Activated effector memory CD4-positive, alpha-beta T cell treated with Interleukin-2 at 50 U/mL for 16 hours (primary cell): ENCODE data around the gene CANT1.
"Not testable (repeated sequence)": the region's sequence is repeated elsewhere in the genome, so short reads cannot be mapped to it uniquely, and the experiment has no call there.

ENCODE experiments used
- DNase-seq: peaks from one replicate; pipeline ENCODE4 v3.0.0-alpha.2; 2020

CANT1 gene

DNA sequence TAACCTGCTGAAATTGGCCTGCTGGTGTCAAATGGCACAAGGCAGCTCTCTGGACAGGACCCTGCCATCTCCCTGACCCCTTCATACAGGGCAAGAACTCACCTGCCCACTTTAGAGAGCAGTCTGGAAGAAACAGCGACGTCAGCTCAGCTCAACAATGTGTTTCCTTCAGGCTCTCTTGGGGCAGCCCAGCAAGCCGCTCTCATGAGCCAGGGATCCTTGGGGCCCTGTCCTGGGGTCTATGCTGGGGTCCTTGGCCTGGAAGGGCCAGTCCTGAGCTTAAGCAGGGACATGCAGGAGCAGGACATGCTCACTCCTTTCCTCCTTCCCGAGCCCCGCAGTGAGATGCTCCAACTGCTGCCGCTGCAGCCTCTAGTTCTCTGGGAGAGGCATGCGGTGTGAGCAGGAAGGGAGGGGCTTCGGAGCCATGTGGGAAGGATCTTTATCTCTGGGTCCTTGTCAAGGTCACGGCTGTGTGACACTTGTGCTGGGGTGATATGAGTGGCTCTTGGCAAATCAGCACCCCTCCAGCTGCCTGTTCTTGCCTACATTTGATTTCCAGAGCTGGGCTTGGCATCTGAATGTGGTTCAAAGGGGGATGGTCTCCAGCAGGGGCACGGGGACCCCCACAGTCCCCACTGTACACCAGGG is 17.8 kb upstream of the CANT1 start:
- DNase-seq, result no peak

DNA sequence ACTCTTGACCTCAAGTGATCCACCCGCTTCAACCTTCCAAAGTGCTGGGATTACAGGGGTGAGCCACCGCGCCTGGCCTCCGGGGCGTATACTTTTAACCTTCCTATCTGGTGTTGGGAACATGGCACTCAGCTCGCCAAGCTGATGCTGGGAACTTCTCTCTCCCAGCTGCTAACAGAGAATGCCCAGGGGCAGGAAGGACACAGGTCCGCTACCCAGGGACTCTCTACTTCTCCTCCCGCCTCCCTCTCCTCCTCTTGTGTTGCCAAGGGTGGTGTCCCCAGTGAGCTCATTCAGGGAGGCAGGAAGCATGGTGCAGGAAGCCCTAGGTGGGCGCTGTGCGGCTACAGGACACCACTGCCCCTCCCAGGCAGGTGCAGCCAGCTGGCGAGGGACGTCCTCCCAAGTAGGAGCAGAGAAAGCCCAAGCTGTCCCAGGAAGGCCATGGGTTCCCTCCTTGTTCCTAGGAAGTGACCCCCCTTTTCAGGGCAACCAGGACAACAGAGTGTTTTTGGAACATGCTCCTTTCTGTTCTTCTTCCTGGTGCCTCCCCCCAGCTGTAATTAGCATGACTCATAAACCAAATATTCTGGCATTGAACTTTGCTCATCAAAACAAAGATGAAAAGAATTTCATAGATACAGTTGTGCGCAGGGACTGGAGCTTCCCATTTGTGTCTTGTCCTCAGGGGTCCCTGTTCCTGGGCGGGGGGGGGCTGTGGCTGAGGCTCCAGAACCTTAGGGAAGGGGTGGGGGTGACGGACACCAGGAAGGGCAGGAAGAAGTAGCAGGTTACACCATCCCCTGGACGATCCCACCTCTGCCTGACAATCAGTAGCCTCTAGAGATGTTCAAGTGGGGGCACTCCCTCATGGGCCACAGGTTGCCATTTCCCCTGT is 17.1 kb upstream of the CANT1 start:
- DNase-seq, result no peak

DNA sequence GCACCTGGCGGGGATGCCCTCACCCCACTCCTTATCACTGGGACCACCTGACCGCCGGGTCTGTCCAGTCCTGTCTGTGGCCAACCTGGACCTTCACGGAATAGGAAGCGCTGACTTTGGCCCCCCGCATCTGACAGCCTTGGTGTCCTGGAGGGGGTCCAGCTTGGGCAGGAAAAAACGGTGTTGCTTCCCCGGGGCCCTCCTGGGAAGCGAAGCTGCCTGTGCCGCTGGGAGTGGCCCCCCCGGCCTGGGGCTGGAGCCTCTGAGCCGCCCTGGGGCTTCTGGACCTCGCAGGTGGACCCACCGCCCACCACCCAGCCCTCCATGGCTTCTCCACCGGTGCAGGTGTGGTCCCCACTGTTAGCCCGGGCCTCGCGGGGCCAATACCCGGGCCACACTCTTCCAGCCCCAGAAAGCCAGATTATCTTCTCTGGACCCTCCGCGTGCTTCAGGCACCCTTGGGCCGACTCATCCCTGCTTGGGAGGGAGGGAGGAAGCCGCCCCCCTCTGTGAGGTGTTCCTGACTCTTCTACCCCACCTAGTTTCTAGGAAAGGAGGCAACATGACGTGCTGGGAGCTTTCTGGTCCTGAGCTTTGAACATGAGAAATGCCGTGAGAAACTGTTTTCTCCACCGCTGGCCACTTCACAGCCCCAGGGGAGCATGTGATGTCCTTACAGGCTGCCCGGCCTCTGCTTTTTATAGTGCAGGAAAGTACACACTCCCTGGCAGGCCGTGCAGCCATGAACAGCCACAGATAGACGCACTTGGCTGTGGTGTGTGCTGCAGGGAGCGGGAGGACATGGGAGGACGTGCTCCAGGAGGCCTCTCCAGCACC is 15.6 kb upstream of the CANT1 start:
- DNase-seq, result no peak

DNA sequence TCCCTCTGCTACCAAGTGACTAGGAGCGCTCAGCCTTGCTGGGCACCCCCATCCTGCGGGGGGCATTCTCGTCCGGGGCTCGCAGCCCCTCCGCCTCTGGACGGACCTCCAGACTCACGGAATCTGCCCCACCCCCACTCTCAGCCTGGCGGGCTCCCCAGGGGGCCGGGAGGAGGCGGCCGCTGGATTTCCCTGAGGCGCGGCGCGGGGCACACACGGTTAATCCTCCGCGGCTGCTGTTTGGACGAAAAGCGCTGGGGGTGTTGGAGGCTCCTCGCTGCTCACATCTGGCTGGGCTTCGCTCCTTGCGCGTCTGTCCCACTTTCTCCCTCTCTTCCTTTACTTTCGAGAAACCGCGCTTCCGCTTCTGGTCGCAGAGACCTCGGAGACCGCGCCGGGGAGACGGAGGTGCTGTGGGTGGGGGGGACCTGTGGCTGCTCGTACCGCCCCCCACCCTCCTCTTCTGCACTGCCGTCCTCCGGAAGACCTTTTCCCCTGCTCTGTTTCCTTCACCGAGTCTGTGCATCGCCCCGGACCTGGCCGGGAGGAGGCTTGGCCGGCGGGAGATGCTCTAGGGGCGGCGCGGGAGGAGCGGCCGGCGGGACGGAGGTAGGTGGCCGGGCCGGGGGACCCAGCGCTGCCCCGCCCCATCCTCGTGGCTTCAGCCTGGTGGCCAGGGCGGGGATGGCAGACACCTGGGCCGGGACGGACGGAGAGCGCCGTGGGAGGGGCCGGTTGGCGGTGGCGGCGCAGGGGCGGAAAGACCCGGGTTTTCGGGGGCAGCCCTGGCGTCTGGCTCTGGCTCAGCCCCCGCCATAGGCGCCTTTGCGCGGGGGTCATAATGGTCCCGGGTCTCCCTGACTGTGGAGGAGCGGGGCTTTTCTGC is 14.6 kb upstream of the CANT1 start, which contains the start of gene C1QTNF1:
Gene C1QTNF1 (plus strand): TSS at position 284 of the 886 bp plus-strand sequence. CDS start 19,800 bp downstream, outside the sequence.
- DNase-seq, result peak; percentile 16

DNA sequence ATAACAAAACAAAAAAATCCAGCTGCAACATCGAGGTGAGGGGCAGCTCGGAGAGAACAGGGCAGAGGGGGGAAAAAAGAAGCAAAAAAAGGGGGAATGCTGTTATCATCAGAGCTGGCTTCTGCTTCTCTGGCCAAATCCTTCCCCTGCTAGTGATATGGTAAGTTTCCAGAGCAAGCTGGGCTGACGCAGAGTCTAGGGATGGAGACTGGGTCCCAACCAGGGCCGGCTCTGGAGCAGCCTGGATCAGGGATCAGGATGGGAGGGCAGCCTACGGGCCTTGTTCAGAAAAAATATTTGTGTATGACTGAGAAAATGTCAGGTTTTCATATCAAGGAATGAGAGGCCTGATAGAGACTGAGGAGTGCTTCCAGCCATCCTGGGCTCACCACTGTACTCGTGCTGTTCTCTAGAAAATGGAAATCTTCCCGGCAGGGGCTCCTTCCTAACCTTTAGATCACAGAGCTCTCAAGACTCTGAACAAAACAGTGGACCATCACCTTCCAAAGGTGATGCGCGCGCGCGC is 13.7 kb upstream of the CANT1 start:
- DNase-seq, result no peak

DNA sequence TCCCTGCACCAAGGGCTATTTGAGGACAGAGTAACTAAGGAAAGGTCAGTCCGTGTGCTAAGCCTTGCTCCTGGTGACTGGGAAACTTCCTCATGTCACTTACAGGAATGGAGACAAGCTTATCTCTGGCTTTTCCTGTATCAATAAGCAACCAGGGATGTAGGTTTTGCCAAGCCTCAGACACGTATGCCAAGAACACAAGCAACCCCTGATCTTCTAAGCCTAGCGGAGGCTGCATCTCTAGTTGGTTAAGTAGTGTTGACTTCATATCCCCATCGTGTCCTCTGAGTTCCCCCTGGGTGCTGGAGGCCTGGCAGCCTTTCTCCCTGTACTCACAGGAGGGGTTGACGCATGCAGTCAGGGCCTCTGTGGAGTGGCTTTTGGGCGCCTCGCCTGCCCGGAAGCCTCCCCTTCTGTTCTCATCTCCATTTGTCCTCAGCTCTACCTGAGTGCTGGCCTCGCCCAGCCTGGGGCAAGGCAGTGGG is 13.0 kb upstream of the CANT1 start:
- DNase-seq, result no peak

DNA sequence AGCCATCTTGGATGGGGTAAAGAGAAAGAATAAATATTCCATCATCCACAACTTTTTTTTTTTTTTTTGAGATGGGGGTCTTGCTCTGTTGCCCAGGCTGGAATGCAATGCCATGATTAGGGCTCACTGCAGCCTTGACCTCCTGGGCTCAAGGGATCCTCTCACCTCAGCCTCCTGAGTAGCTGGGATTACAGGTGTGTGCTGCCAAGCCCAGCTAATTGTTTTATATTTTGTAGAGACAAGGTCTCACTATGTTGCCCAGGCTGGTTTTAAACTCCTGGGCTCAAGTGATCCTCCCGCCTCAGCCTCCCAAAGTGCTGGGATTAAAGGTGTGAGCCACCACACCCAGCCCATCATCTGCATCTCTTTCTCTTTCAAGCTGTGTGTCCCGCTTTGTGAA is 12.4 kb upstream of the CANT1 start:
- DNase-seq, result not testable (repeated sequence)

DNA sequence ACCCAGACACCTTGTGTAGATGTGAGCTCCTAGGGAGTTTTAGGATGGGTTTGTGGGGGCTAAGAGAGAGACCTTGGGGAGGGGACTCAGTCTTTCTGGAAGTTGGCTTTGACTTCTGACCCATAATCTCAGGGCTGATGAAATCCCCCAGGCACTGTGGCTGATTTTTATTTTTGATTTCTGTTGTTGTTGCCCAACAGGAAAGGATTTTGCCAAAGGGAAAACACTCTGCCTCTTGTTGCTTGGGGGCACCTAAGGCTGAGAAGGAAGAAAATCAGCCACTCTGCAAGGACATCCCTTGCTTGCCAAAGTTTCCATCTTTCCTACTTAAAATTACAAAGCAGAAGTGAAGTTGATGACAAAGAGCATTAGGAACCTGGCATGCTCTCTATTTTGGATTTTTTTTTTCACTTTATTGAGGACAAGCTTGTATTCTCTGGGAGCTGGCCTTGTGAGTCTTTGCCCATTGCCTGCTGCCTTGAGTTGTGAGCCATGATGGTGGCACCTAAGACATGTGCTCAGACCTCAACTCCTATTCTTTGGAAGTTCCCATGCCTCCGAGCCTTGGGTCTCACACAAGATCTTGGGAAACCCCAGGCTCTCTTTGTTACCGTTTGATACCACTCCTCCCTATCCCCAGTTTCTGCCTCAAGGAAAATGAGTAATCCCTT is 11.2 kb upstream of the CANT1 start:
- no peak for DNase-seq

DNA sequence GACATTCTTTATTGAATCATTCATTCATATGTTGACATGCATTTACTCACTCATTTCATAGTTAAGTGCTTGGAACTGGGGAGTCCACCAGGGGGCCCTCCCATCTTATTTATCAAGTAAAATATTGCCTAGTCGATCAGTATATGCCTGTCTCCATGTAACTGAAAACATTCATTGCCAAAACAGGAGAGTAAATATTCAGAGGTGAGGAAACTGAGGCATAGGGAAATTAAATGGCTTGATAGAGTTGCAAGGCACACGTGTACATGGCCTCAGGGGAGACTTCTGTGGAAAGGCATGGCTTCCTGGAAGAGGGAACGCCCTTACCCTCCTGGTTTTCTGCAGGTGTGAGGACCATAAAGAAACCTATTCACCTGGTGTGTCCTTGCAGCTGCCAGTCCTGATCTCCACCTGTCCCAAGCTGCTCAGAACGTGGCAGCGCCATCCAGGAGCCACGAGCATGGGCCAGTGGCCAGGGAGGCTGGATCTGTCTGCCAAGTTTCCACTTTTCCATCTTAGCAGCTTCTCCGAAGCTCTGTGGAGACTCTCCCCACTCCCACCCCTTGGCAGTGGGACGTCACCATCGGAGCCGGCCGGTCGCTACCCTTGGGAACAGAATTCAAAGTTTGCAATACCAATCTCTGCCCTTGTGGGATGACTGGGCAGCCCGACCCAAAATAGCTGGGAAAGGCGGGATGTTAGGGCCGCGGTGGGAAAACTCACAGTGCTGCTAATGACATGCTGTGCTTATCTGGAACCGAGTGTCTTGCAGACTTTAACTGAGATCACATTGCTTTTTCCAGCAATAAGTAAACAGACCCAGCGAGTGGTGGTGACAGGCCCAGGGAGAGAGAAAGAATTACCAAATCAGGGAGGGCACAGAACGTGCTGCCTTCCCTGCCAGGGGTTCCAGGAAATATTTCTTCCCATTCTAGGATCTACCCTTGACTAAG is 10.3 kb upstream of the CANT1 start:
- no peak for DNase-seq

DNA sequence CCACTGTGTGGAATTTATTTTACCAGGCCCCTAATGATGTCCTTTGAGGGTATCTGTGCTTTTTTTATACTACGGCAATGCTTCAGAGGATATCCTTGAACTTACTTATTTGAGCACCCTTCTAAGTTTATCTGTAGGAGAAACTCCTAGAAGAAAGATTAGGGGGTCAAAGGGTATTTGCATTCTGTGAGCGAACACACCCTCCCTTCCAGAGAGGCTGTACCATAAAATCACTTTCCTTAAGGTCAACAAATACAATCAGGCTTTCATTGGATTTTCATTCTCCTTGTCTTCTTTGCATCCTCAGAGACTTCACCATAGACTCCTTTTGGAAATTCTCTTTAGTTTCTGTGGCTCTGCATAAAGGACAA is 9.7 kb upstream of the CANT1 start:
- no peak for DNase-seq

DNA sequence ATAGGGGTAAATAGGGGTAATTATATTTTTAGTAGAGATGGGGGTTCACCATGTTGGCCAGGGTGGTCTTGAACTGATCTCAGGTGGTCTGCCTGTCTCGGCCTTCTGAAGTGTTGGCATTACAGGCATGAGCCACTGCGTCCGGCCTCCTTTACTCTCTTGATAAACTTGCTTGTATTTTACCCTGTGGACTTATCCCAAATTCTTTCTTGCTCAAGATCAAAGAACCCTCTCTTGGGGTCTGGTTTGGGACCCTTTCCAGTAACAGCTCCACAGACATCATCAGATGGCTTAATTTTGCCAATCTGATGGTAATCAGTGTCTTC is 8.8 kb upstream of the CANT1 start:
- DNase-seq, result no peak

DNA sequence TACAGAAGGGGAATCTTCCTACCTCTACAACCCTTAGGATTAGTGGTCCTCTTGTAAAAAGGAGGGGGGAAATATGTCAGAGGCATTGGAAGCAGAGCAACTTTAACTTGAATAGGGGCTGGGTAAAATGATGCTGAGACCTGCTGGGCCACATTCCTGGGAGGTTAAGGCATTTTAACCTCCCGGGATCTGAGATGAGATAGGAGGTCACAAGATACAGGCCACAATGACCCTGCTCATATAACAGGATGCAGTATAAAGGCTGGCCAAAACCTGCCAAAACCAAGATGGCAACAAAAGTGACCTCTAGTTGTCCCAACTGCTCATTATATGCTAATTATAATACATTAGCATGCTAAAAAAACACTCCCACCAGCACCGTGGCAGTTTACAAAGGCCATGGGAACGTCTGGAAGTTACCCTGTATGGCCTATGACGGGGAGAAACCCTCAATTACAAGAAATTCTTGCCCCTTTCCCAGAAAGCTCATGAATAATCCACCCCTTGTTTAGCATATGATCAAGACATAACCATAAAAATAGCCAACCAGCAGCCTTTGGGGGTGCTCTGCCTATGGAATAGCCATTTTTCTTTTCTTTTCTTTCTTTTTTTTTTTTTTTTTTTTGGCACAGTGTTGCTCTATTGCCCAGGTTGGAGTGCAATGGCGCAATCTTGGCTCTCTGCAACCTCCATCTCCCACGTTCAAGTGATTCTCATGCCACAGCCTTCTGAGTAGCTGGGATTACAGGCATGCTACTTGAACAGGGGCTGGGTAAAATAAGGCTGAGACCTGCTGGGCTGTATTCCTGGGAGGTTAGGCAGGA is 8.2 kb upstream of the CANT1 start:
- no peak for DNase-seq

DNA sequence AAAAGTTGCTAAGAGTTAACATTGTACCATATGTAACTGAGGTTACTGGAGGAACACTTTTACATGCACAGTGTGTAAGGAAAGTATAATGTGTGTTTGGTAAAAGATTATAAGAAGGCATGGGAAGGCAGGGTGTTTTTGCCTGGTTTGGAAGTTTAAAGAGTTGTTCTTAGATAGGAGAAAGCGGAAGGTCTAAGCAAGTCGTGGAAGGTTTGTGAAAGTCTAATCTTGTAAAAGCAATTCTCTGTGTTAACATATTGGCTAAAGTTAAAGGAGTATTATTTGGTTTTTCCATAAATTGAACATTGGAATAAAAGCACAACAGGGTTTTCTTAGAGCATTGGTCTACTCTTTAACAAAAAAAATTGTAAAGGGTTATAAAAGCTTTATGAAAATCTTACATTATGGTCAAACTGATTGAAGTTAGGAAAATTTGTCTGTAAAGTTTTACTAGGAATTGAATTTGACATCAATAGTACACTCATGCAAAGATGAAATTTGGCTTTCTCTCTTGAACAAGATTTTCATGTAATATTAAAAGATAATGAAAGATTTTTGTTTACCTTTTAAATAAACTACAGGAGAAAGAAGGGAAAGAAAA is 4.7 kb upstream of the CANT1 start:
- DNase-seq, result no peak

DNA sequence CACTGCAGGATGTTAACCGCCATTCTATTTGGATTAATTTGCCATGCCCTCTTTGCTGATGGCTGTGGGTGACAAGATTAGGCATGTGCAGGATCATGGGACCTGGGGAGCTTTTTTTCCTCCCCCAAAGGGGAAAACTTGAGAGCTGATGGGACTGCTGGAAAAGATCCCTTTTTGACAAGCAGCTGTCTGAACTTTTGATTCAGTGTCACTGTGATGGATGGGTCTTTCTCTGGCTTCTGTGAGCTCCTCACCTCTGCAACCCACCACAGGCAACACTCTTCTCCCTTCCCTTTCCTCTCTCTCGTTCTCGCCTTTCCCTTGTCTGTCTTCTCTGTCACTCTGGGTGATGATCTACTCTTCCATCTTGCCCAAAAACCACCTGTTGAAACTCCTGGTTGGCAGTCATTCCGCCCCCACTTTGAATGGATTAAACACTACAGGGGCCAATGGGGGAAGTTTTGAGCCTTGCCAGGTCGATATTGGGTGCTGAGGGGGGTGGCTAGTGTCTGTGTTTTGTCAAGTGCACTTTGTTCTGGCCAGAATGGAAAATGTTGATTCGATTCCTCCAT is 3.1 kb upstream of the CANT1 start:
- no peak for DNase-seq

DNA sequence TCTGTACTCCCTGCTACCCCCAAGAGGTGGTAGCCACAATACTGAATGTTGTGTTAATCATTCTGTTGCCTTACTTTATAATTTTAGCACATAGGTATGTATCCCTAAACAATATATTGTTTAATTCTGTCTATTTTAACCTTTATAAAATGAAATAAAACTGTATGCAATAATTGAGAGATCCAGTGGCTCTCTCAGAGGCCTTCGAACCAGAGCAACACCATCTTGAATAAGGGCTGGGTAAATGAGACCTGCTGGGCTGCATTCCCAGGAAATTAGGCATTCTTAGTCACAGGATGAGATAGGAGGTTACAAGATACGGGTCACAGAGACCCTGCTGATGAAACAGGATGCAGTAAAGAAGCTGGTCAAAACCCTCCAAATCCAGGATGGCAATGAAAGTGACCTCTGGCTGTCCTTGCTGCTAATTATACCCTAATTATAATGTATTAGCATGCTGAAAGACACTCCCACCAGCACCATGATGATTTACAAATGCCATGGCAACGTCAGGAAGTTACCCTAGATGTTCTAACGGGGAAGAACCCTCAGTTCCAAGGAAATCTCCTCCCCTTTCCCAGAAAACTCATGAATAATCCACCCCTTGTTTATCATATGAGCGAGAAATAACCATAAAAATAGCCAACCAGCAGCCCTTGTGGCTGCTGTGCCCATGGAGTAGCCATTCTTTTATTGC is 2.0 kb upstream of the CANT1 start:
- no peak for DNase-seq

DNA sequence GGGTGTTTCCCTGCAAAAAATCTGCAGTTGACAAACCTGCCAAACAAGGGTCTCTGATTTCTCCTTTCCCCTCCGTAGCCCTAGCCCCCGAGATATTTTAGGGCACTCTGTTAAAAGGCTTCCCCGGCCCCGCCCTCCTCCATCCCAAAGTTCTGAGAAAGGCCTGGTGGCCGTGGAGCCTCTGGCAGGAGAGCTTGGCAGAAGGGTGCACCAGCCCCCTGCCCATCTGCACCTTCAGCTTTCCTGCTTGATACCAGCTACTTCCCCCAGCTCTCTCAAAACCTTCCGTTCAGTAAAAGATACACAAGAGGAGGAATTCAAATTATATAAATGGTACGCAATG is 711 bp upstream of the CANT1 start:
- DNase-seq, result no peak

DNA sequence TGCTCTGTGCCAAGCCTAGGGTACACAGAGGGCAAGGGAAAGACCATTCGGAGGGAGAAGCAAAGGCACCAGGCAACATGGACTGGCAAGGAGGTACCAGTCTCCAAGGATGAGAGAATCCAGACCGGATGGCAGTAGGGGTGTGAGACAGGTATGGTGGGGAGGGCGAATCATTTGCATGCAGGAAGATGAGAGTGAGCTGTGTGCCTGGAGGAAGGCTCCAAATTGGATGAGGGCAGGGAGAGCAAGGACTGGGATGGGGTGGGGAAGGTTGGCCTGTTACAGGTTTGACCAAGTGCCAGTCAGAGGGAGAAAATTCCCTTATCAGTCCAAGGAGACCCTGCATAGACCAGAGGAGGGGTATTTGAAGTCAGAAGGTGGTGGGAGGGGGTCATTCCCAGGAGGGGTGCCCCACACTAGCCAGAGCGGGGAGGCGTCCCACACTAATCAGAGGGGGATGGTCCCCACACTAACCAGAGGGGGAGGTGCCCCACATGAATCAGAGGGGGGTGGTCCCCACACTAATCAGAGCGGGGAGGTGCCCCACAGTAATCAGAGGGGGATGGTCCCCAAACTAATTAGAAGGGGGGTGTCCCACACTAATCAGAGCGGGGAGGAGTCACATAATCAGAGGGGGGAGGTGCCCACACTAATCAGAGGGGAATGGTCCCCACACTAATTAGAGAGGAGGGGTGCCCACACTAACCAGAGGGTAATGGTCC is 737 bp downstream of the CANT1 start:
- DNase-seq, result no peak
